HG03378 (cell line): ENCODE measurements around the gene OR4B1.

Experiments used
- ATAC-seq: cut with Tn5 transposase; IDR thresholded peaks from one replicate; pipeline ENCODE4 v1.9.1; 2021; ENCODE audit warnings: mild to moderate bottlenecking, moderate library complexity; ENCODE audit not compliant: unreplicated experiment

OR4B1 gene

DNA sequence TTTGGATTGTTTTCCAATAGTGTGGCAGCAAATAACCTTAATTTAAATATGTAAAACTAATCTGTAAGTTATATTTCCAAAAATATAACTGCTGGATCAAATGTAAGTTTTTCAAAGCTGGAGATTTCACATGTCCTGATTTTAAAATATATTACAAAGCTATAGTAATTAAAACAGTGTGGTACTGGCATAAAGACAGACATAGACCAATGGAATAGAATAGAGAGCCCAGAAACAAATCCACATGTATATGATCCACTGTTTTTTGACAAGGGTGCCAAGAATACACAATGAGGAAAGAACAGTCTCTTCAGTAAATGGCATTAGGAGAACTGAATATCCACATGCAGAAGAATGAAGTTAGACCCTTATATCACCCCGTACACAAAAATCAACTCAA lies 32.3 kb downstream of the OR4B1 start:
- no peak for ATAC-seq

DNA sequence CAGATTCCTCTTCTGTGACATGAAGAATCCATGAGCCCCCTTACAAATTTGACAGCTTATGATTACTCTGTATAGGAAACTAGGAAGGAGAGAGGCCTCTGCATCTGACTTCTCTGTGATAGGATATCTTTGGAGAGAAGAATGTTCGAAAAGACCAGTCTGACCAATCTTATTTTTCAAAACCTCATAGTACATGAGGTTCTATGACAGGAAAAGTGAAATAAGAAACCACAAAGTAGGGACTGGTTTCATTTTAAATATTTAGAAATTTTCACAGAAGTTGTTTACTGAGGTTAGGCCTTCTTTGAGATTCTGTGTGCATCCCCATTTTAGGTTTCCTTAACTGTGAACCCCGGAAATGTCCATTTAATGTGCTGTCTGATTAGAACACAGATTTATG lies 45.0 kb downstream of the OR4B1 start:
- ATAC-seq = no peak

DNA sequence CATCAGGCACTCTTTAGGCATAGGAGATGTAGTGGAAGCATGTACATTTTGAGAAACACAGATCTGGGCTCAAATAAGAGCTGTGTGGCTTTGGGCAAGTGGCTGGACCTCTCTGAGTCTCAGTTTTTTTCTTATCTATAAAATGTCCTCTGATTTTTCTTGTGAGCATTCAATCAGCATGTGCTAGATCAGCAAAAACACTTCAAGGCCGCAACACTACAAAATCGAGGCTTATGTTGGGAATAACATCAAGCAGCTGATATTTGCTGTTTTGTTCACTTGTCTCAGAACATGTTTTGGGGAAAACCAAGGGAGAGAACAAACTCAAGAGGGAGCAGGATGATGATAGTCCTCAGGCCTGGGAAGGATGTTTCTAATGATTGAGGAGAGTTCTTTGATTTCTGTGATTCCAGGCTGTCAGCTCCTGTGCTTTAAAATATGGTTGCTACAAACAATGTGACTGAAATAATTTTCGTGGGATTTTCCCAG lies 46.9 kb downstream of the OR4B1 start, which contains the start of gene OR4X1:
OR4X1 (plus strand) TSS at position 439 of the 489 bp plus-strand sequence; CDS start at position 439, 0 bp downstream.
- ATAC-seq = no peak
